ENCODE measurements around the gene DAP.

The DAP gene

GRCh38 chr5:10680876-10681481, 80.1 kb downstream of the DAP start:
- CTCF ChIA-PET = interaction anchor here (1.3 kb wide), 1 partner anchor 35 kb away, joined by 3 read pairs; no protein-coding TSS in a partner anchor

GRCh38 chr5:10679336-10679988, 81.6 kb downstream of the DAP start:
- no peaks in the 10 kb centered on the region for H3K27me3 ChIP-seq (replicated peaks in 2 of 5; ENCODE audit: control insufficient read depth in 4 of 5, insufficient read depth in 5 of 5, low read length in 4 of 5)
- H3K36me3 ChIP-seq (ENCODE audit: control insufficient read depth in 4 of 4, insufficient read depth in 4 of 4, low read length in 3 of 4) = peaks cover 7 to 66% (median 45%) of the 10 kb centered on the region in 4 experiments
- no peak overlapping the region for H3K27ac ChIP-seq (ENCODE audit: insufficient read depth in 1 of 2, low read depth in 1 of 2, low read length in 2 of 2, poor library complexity in 1 of 2, severe bottlenecking in 2 of 2)
- ChIA-PET CTCF (no interaction called here), POLR2A (no interaction called here)
- H3K4me1 ChIP-seq (ENCODE audit: control extremely low read depth in 1 of 4, control insufficient read depth in 4 of 4, insufficient read depth in 4 of 4, low read length in 3 of 4) = peaks cover 0 to 14% (median 5%) of the 10 kb centered on the region in 4 experiments
- WGBS (ENCODE audit: insufficient coverage) = 97% methylated on average over 15 of the region's 15 CpGs
- H3K4me3 ChIP-seq (ENCODE audit: control insufficient read depth in 1 of 7, extremely low read depth in 1 of 7, insufficient read depth in 4 of 7, low read depth in 2 of 7, low read length in 6 of 7) = no peak overlapping the region
- no peak for DNase-seq
- H3K9me3 ChIP-seq (ENCODE audit: control extremely low read depth in 1 of 5, control insufficient read depth in 4 of 5, insufficient read depth in 2 of 5, low read depth in 1 of 5, low read length in 4 of 5) = no peaks in the 10 kb centered on the region

More at GRCh38 chr5:10680876-10681481, 80.1 kb downstream of the DAP start:
- no peaks in the 10 kb centered on the region for H3K27me3 ChIP-seq (replicated peaks in 2 of 5; ENCODE audit: control insufficient read depth in 4 of 5, insufficient read depth in 5 of 5, low read length in 4 of 5)
- H3K4me3 ChIP-seq (ENCODE audit: control insufficient read depth in 1 of 7, extremely low read depth in 1 of 7, insufficient read depth in 4 of 7, low read depth in 2 of 7, low read length in 6 of 7) = no peak overlapping the region
- H3K4me1 ChIP-seq (ENCODE audit: control extremely low read depth in 1 of 4, control insufficient read depth in 4 of 4, insufficient read depth in 4 of 4, low read length in 3 of 4) = peaks cover 0 to 14% (median 5%) of the 10 kb centered on the region in 4 experiments
- 83% methylated on average over 17 of the region's 17 CpGs for WGBS (ENCODE audit: insufficient coverage)
- peaks cover 7 to 79% (median 47%) of the 10 kb centered on the region in 4 experiments for H3K36me3 ChIP-seq (ENCODE audit: control insufficient read depth in 4 of 4, insufficient read depth in 4 of 4, low read length in 3 of 4)
- peak in 1 of 3 donors; percentile 13 for DNase-seq
- no peak overlapping the region for H3K27ac ChIP-seq (ENCODE audit: insufficient read depth in 1 of 2, low read depth in 1 of 2, low read length in 2 of 2, poor library complexity in 1 of 2, severe bottlenecking in 2 of 2)
- H3K9me3 ChIP-seq (ENCODE audit: control extremely low read depth in 1 of 5, control insufficient read depth in 4 of 5, insufficient read depth in 2 of 5, low read depth in 1 of 5, low read length in 4 of 5) = no peaks in the 10 kb centered on the region
- POLR2A ChIA-PET = no interaction called here

- DNase-seq = no peak
- CTCF ChIA-PET = no interaction called here
- H3K36me3 ChIP-seq (ENCODE audit: control insufficient read depth in 4 of 4, insufficient read depth in 4 of 4, low read length in 3 of 4) = peaks cover 7 to 58% (median 41%) of the 10 kb centered on the region in 4 experiments
- H3K27me3 ChIP-seq (replicated peaks in 2 of 5; ENCODE audit: control insufficient read depth in 4 of 5, insufficient read depth in 5 of 5, low read length in 4 of 5) = no peaks in the 10 kb centered on the region
- POLR2A ChIA-PET = no interaction called here
- no peak overlapping the region for H3K27ac ChIP-seq (ENCODE audit: insufficient read depth in 1 of 2, low read depth in 1 of 2, low read length in 2 of 2, poor library complexity in 1 of 2, severe bottlenecking in 2 of 2)
- no peak overlapping the region for H3K4me3 ChIP-seq (ENCODE audit: control insufficient read depth in 1 of 7, extremely low read depth in 1 of 7, insufficient read depth in 4 of 7, low read depth in 2 of 7, low read length in 6 of 7)
- H3K9me3 ChIP-seq (ENCODE audit: control extremely low read depth in 1 of 5, control insufficient read depth in 4 of 5, insufficient read depth in 2 of 5, low read depth in 1 of 5, low read length in 4 of 5) = no peaks in the 10 kb centered on the region
- peaks cover 0 to 14% (median 5%) of the 10 kb centered on the region in 4 experiments for H3K4me1 ChIP-seq (ENCODE audit: control extremely low read depth in 1 of 4, control insufficient read depth in 4 of 4, insufficient read depth in 4 of 4, low read length in 3 of 4)
- 94% methylated on average over 2 of the region's 2 CpGs for WGBS (ENCODE audit: insufficient coverage)
Measured at GRCh38 chr5:10678244-10678643, 82.8 kb downstream of the DAP start.

GRCh38 chr5:10677533-10677932, 83.5 kb downstream of the DAP start:
- no peak overlapping the region for H3K27ac ChIP-seq (ENCODE audit: insufficient read depth in 1 of 2, low read depth in 1 of 2, low read length in 2 of 2, poor library complexity in 1 of 2, severe bottlenecking in 2 of 2)
- ChIA-PET CTCF (no interaction called here), POLR2A (no interaction called here)
- WGBS (ENCODE audit: insufficient coverage) = 100% methylated on average over 7 of the region's 7 CpGs
- no peaks in the 10 kb centered on the region for H3K27me3 ChIP-seq (replicated peaks in 2 of 5; ENCODE audit: control insufficient read depth in 4 of 5, insufficient read depth in 5 of 5, low read length in 4 of 5)
- H3K4me1 ChIP-seq (ENCODE audit: control extremely low read depth in 1 of 4, control insufficient read depth in 4 of 4, insufficient read depth in 4 of 4, low read length in 3 of 4) = peaks cover 0 to 10% (median 4%) of the 10 kb centered on the region in 4 experiments
- peaks cover 7 to 51% (median 34%) of the 10 kb centered on the region in 4 experiments for H3K36me3 ChIP-seq (ENCODE audit: control insufficient read depth in 4 of 4, insufficient read depth in 4 of 4, low read length in 3 of 4)
- no peaks in the 10 kb centered on the region for H3K9me3 ChIP-seq (ENCODE audit: control extremely low read depth in 1 of 5, control insufficient read depth in 4 of 5, insufficient read depth in 2 of 5, low read depth in 1 of 5, low read length in 4 of 5)
- H3K4me3 ChIP-seq (ENCODE audit: control insufficient read depth in 1 of 7, extremely low read depth in 1 of 7, insufficient read depth in 4 of 7, low read depth in 2 of 7, low read length in 6 of 7) = no peak overlapping the region
- no peak for DNase-seq

- WGBS (ENCODE audit: insufficient coverage) = no CpG with 5 or more reads among the region's 1 CpG
- Histone ChIP-seq H3K27me3 (replicated peaks in 2 of 5; ENCODE audit: control insufficient read depth in 4 of 5, insufficient read depth in 5 of 5, low read length in 4 of 5) (no peaks in the 10 kb centered on the region), H3K36me3 (ENCODE audit: control insufficient read depth in 4 of 4, insufficient read depth in 4 of 4, low read length in 3 of 4) (peaks cover 7 to 45% (median 32%) of the 10 kb centered on the region in 4 experiments), H3K4me1 (ENCODE audit: control extremely low read depth in 1 of 4, control insufficient read depth in 4 of 4, insufficient read depth in 4 of 4, low read length in 3 of 4) (peaks cover 0 to 4% (median 2%) of the 10 kb centered on the region in 4 experiments), H3K27ac (ENCODE audit: insufficient read depth in 1 of 2, low read depth in 1 of 2, low read length in 2 of 2, poor library complexity in 1 of 2, severe bottlenecking in 2 of 2) (no peak overlapping the region), H3K4me3 (ENCODE audit: control insufficient read depth in 1 of 7, extremely low read depth in 1 of 7, insufficient read depth in 4 of 7, low read depth in 2 of 7, low read length in 6 of 7) (no peak overlapping the region), H3K9me3 (ENCODE audit: control extremely low read depth in 1 of 5, control insufficient read depth in 4 of 5, insufficient read depth in 2 of 5, low read depth in 1 of 5, low read length in 4 of 5) (no peaks in the 10 kb centered on the region)
- no peak for DNase-seq
- POLR2A ChIA-PET = no interaction called here
- CTCF ChIA-PET = no interaction called here
Measured at GRCh38 chr5:10676946-10677345, 84.1 kb downstream of the DAP start.

GRCh38 chr5:10676224-10676623, 84.8 kb downstream of the DAP start:
- no peak overlapping the region for H3K4me3 ChIP-seq (ENCODE audit: control insufficient read depth in 1 of 7, extremely low read depth in 1 of 7, insufficient read depth in 4 of 7, low read depth in 2 of 7, low read length in 6 of 7)
- peaks cover 7 to 39% (median 29%) of the 10 kb centered on the region in 4 experiments for H3K36me3 ChIP-seq (ENCODE audit: control insufficient read depth in 4 of 4, insufficient read depth in 4 of 4, low read length in 3 of 4)
- WGBS (ENCODE audit: insufficient coverage) = 94% methylated on average over 3 of the region's 4 CpGs
- H3K27me3 ChIP-seq (replicated peaks in 2 of 5; ENCODE audit: control insufficient read depth in 4 of 5, insufficient read depth in 5 of 5, low read length in 4 of 5) = no peaks in the 10 kb centered on the region
- ChIA-PET POLR2A (no interaction called here), CTCF (interaction anchor here (1.0 to 1.5 kb wide), 3 partner anchors 9 to 18 kb away, joined by 3 to 4 read pairs (median 3); no protein-coding TSS in a partner anchor)
- no peak for DNase-seq
- no peaks in the 10 kb centered on the region for H3K9me3 ChIP-seq (ENCODE audit: control extremely low read depth in 1 of 5, control insufficient read depth in 4 of 5, insufficient read depth in 2 of 5, low read depth in 1 of 5, low read length in 4 of 5)
- no peaks in the 10 kb centered on the region for H3K4me1 ChIP-seq (ENCODE audit: control extremely low read depth in 1 of 4, control insufficient read depth in 4 of 4, insufficient read depth in 4 of 4, low read length in 3 of 4)
- H3K27ac ChIP-seq (ENCODE audit: insufficient read depth in 1 of 2, low read depth in 1 of 2, low read length in 2 of 2, poor library complexity in 1 of 2, severe bottlenecking in 2 of 2) = no peak overlapping the region

- Histone ChIP-seq H3K9me3 (ENCODE audit: control extremely low read depth in 1 of 5, control insufficient read depth in 4 of 5, insufficient read depth in 2 of 5, low read depth in 1 of 5, low read length in 4 of 5) (no peaks in the 10 kb centered on the region), H3K4me1 (ENCODE audit: control extremely low read depth in 1 of 4, control insufficient read depth in 4 of 4, insufficient read depth in 4 of 4, low read length in 3 of 4) (no peaks in the 10 kb centered on the region), H3K4me3 (ENCODE audit: control insufficient read depth in 1 of 7, extremely low read depth in 1 of 7, insufficient read depth in 4 of 7, low read depth in 2 of 7, low read length in 6 of 7) (no peak overlapping the region), H3K27me3 (replicated peaks in 2 of 5; ENCODE audit: control insufficient read depth in 4 of 5, insufficient read depth in 5 of 5, low read length in 4 of 5) (no peaks in the 10 kb centered on the region), H3K36me3 (ENCODE audit: control insufficient read depth in 4 of 4, insufficient read depth in 4 of 4, low read length in 3 of 4) (peaks cover 4 to 30% (median 20%) of the 10 kb centered on the region in 4 experiments), H3K27ac (ENCODE audit: insufficient read depth in 1 of 2, low read depth in 1 of 2, low read length in 2 of 2, poor library complexity in 1 of 2, severe bottlenecking in 2 of 2) (no peak overlapping the region)
- ChIA-PET CTCF (interaction anchor here (1.4 to 1.5 kb wide), 2 partner anchors 10 to 15 kb away, joined by 3 to 4 read pairs; no protein-coding TSS in a partner anchor), POLR2A (no interaction called here)
- 97% methylated on average over 12 of the region's 14 CpGs for WGBS (ENCODE audit: insufficient coverage)
- no peak for DNase-seq
Measured at GRCh38 chr5:10675177-10675700, 85.8 kb downstream of the DAP start.

Measured in common myeloid progenitor, CD34-positive (primary cell).